Sciatic nerve (tissue), 2 donors: ENCODE data around the gene BUD13. TPM values are rescaled to one million over a fixed set of nuclear protein-coding genes. Genes with fewer than 3 reads are reported as not detected.

Experiments
- ATAC-seq: fragments of 200-7000 bp; cut with Tn5 transposase; one replicate; pipeline ENCODE4 v1.9.1; 2020; ENCODE audit warnings: mild to moderate bottlenecking, moderate library complexity
- DNase-seq: peaks from one replicate; pipeline ENCODE4 v3.0.0-alpha.2; 2020; ENCODE audit warnings: low spot score
- intact Hi-C: fragments of 100-400 bp; cut with DNase I; formaldehyde crosslinking; loops from one replicate; pipeline ENCODE4 v1.14.2; 2022
- total RNA-seq: library from RNA; stranded (reverse); fragmentation: NEBNext Ultra II Directional; extraction: Animal tissue kit (Norgen Biotek cat#: 25700); gene quantifications from one replicate; pipeline ENCODE4 v1.2.1, GENCODE V29; 2021
- donor health status: DM: no; HTN: no; CAD: no.
- donor health status: DM: no; HTN: no; CAD: no.

The BUD13 gene
- total RNA-seq, 1 donor from 2014 or later: 16.9 TPM

DNA sequence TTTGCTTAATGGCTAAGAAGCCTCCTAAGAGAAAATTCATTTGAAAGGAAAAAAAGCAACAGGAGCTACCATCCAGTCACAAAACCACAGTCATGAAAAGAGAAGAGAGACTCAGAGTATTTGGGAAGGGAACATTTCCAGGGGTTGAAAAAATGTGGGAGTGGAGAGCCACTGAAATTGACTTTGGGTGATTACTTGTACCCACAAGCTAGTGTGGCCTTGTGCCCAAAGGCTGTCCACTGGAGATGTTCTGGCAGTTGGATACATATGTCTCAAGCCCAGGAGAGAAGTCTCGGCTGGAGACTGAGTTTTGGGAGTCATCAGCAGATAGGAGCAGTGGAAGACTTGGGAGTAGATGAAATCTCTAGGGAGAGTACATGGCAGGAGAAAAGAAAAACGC is 22.1 kb upstream of the BUD13 start:
- intact Hi-C loops: loop anchor here (5.0 to 10.0 kb wide), 2 partner anchors 37 to 430 kb away; no protein-coding TSS in a partner anchor
- ATAC-seq (no peak), DNase-seq (no peak)

- DNase-seq (no peak), ATAC-seq (no peak)
- intact Hi-C loops: loop anchor here (5.0 to 10.0 kb wide), 2 partner anchors 39 to 431 kb away; no protein-coding TSS in a partner anchor
Measured at GRCh38 chr11:116793772-116794097, 20.9 kb upstream of the BUD13 start.

GRCh38 chr11:116792869-116793771 is 20.3 kb upstream of the BUD13 start:
- ATAC-seq (no peak), DNase-seq (no peak)
- intact Hi-C loops: loop anchor here (5.0 to 10.0 kb wide), 2 partner anchors 39 to 432 kb away; no protein-coding TSS in a partner anchor

DNA sequence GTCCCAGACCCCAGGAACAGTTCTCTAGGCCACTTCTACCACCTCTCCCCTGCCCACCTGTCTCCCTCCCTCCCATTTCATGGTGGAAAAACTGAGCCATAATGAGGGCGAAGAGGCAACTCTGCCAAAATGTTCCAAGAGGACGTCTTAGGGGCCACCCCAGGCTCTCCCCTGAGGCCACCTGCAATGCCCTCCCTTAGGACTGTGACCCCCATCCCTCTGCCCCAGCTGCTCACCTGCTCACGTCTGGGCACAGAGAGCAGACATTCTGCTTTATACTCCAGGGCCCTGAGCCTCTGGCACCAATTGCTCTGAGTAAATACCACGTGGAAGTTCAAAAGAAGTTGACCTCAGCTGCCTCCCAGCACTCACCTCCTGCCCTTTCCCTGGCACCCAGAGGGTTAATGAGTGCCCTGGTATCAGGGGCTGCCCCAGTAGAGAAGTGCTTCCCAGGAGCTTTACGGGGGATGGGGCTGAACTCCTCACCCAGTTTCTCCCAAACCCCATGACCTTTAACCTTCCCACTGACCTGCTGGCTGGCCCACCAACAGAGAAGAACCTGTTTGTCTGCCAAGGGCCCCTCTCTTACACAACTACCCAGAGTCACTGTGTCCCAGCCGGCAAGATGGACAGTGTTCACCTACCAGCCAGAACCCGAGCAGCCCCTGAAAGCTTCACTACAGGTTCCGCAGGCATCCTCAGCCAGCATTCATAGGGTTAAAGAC is 19.5 kb upstream of the BUD13 start:
- ATAC-seq: no peak
- intact Hi-C loops: loop anchor here (5.0 to 10.0 kb wide), 2 partner anchors 40 to 432 kb away; no protein-coding TSS in a partner anchor
- no peak for DNase-seq

- DNase-seq: no peak
- ATAC-seq: no peak
- intact Hi-C loops: loop anchor here (5.0 to 10.0 kb wide), 2 partner anchors 41 to 433 kb away; no protein-coding TSS in a partner anchor
Measured at GRCh38 chr11:116791813-116792143, 19.0 kb upstream of the BUD13 start, which contains the start of gene APOA5. TSS of gene APOA5 (minus strand) at chr11:116791879. CDS start at chr11:116791860, 19 bp downstream.

DNA sequence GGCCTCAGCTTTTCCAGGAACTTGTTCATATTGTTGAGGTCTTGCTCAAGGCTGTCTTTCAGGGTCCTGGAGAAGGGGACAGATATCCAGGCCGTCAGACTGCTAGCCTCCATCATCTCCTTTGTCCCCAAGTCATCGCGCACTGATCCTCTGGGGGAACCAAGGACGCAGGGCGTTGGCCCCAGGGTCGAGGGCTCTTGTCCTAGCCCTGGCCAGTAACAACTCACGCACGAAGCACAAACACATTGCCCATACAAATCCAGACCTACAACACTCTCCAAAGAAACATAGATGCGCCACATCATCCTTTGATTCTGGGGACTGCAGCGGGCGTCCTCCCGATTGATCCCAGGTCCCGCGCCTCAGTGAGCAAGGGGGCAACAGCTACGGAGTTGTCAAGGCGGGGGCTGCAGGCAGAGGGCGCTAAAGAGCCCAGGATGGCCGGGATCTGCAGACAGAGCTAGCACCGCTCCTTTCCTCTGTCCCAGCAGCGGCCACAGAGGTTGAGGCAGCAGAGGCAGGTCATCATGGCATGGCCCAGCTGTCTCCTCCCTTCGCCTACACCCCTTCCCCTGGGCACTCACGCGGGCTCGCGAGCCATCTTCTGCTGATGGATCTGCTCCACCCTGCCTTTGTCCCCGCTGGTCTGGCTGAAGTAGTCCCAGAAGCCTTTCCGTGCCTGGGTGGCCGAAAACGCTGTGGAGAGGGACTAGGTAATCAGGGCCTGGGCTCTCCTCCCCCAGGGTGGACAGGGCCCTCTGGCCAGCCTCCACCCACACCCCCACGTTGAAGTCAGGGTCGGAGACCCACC is 18.4 kb upstream of the BUD13 start:
- ATAC-seq (peak; percentile 70), DNase-seq (peak; percentile 88)
- intact Hi-C loops: loop anchor here (5.0 to 10.0 kb wide), 2 partner anchors 41 to 434 kb away; no protein-coding TSS in a partner anchor

DNA sequence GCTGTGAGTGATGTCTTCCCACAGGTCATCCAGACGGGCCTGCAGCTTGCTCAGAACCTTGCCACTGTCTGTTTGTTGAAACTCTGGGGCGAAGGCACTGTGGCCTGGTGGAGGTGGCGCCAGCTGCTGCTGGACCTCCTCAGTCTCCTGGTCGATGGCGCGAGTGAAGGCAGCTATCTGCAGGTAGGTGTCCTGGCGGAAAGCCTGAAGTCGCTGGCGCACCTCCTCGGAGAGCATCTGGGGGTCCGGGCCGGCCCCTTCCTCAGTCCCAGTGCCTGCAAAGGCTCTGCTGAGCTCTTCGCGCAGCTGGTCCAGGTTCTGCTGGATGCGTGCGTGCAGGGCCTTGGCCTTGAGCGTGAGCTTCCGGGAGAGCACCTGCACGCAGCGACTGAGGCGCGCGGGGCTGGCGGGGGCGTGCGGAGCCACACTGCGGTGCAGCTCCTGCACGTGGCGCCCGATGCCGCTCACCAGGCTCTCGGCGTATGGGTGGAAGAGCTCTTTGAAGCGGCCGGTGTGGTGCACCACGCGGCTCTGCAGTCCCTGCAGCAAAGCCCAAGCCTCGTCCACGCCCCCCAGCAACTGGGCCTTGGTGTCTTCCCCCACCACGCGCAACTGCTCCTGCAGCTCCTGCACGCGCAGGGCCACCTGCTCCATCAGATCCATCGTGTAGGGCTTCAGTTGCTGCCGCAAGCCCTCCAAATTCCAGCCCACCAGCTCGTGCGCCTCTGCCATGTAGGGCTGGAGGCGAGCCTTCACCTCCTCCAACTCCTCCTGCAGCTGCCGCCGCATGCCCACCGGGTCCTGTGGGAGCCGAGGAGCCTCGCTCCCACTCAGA is 17.6 kb upstream of the BUD13 start:
- no peak for DNase-seq
- ATAC-seq: no peak
- intact Hi-C loops: loop anchor here (5.0 to 10.0 kb wide), 2 partner anchors 42 to 434 kb away; no protein-coding TSS in a partner anchor

DNA sequence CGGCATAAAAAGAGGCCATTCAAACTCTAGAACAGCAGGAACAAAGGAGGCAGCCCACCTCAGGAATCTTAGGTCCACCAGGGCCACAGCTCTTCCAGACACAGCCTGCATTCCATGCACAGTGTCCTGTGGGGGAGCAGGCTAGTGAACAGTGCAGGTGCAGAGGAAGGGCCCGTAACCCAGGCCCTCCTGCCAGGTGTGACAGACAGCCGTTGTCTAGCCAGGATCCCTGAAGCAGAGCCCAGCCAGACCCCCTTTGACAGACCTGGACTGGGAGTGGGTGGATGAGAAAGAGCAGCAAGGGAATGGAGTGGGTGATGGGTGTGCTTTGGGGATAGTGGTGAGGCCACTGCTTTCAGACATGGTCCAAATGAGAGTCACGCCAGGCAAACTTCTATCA is 16.2 kb upstream of the BUD13 start:
- ATAC-seq: no peak
- no peak for DNase-seq
- intact Hi-C loops: loop anchor here (10.0 kb wide), 1 partner anchor 316 kb away; no protein-coding TSS in a partner anchor

- ATAC-seq (no peak), DNase-seq (no peak)
- intact Hi-C loops: loop anchor here (10.0 kb wide), 1 partner anchor 316 kb away; no protein-coding TSS in a partner anchor
Measured at GRCh38 chr11:116788534-116788933, 15.7 kb upstream of the BUD13 start.

DNA sequence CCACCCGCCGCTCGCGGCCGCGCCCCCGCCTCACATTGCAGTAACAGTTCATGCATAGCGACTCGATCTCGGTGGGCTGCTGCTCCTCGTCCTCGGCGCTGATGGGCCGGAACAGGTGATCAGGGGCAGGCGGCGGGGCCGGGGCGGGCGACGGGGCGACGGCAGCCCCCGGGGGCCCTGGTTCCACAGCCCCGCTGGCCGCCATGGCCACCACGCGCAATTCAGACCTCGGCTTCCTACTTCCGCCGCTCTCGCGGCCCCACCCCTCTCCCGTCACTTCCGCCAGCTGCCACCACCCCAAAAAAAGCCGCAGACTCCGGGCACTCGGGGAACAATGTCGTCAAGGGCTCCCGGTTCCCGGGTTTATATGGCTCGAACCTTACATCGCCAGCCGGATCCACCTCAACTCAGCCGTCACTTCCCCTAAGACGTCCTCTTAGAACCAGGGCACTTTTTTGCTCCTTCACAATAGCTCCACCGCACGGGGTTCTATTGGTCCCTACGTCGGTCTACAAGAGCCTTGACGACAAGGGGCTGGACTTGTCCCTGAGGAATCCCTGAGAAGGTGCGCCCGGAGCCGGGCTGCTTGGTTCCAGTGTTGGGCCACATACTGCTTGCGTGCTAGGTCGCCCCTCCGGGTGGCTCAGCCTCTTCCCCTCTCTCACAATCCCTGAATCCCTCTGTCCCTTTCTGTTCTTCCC is 15.1 kb upstream of the BUD13 start, which contains the start of gene ZPR1:
Gene ZPR1, minus strand, starts transcription at position 238 of the 701 bp plus-strand sequence. Its CDS starts 33 bp downstream, at position 205.
- ATAC-seq (peak; percentile 92), DNase-seq (peak; percentile 90)
- intact Hi-C loops: loop anchor here (10.0 kb wide), 1 partner anchor 317 kb away; no protein-coding TSS in a partner anchor

DNA sequence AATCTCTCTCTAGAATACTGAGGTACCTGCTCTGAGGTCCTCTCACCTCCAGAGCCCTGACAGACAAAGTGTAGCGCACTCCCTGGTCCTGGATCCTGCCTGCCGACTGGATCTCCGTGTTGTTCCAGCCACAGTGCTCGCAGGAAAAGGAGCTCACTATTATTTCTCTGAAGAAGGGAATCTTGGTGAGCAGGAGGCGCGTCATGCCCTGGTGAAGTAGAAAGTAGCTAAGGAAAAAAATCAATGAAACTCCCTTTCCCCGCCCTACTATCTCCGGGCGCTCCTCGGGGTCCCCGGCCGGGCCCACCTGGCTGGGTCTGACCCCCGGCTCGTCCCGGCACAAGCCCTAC is 14.6 kb upstream of the BUD13 start:
- intact Hi-C loops: loop anchor here (10.0 kb wide), 1 partner anchor 317 kb away; no protein-coding TSS in a partner anchor
- ATAC-seq: no peak

DNA sequence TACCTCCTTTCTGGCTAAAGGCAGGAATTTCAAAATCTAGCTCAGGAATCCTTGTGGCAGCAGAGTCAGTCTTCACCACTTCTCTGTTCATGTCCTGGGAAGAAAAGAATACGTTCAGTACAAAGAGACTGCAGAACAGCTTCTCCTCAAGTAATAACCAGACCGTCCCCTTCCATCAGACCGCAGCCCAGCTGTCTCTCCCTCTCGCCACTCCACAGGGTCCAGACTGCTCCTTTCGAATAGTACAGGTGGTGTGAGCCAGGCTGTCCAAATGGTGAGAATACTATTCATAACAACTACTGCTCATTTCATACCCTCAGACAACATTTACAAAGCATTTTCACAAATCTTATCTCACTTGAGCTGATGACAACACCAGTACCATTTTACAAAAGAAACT is 14.2 kb upstream of the BUD13 start:
- no peak for DNase-seq
- intact Hi-C loops: loop anchor here (10.0 kb wide), 1 partner anchor 318 kb away; no protein-coding TSS in a partner anchor

More for the DNA sequence above, 14.6 kb upstream of the BUD13 start:
- no peak for DNase-seq

GRCh38 chr11:116786326-116786725 is 13.5 kb upstream of the BUD13 start:
- DNase-seq (no peak), ATAC-seq (no peak)
- intact Hi-C loops: loop anchor here (10.0 kb wide), 1 partner anchor 318 kb away; no protein-coding TSS in a partner anchor

More for the DNA sequence above, 14.2 kb upstream of the BUD13 start:
- no peak for ATAC-seq

- ATAC-seq: no peak
- no peak for DNase-seq
- intact Hi-C loops: loop anchor here (10.0 kb wide), 1 partner anchor 322 kb away; no protein-coding TSS in a partner anchor
Measured at GRCh38 chr11:116782728-116783127, 9.9 kb upstream of the BUD13 start.

DNA sequence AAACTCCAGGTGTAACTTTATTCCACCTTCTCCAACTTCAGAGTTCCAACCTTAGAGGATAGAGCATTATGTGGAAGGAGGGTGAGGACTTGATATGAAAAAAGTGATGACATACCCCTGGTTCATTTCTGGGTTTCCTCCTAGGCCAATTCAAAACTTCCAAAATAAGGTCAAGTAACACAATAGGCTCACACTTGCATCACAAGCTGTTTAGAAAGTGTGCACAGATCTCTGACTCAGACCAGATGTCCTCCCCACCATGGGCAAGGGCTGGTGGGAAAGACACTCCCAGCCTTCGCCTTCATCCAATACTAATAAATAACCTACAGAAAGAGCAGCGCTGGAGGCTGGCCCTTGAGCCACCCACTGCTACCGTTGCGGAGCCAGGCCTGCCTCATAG is 5.8 kb upstream of the BUD13 start:
- intact Hi-C loops: no loop called here
- ATAC-seq: no peak

GRCh38 chr11:116777056-116777455 is 4.3 kb upstream of the BUD13 start:
- DNase-seq (no peak), ATAC-seq (no peak)
- intact Hi-C loops: no loop called here

More for the DNA sequence above, 5.8 kb upstream of the BUD13 start:
- DNase-seq: no peak

DNA sequence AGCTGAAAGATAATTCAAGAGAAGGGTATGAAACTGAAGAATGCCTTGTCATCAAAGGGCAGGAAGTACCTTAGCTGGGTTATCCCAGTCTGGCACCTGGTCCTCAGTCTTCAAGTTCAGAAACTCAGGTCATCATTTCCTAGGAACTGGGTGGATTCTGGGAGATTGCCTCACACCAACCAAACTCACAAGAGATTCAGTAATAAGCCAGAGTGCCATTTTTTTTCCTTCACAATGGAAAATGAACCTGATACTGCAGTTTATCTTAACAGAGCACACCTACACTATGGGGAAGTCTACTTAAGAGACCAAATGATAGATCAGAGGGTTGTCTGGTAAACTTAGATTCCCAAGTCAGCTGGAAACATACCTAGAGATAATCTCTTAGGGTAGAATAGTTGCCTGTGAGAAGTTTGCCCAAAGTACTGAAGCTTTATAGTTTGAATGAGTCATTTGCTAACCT is 3.8 kb upstream of the BUD13 start:
- ATAC-seq (no peak), DNase-seq (no peak)
- intact Hi-C loops: no loop called here
